ENCODE measurements around the gene MLXIPL. TPM values are rescaled to one million over a fixed set of nuclear protein-coding genes. Genes with fewer than 3 reads are reported as not detected.

MLXIPL gene
- total RNA-seq, 1 experiment from 2014 or later = 6.1 TPM

DNA sequence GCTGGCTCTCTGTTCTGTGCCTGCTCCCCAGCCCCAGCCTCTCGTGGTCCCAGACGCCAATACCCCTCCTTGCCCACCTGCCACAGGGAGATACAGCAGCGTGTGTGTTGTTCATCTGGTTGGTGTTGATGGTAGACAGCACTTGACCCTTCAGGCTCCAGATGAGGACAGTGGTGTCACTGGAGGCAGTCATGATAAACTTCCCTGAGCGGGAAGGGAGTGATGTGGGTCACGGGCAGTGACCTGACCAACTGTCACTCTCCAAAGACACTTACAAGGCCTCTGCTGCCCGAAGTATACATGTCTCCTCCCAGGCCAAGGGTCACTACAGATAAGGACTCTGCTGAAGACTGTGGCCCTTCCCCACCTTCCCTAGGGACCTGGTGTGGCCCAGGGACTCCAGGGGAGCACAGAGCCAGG is 51.5 kb downstream of the MLXIPL start:
- Histone ChIP-seq H4K5ac (ENCODE audit: insufficient read length, low read depth, low read length) (no peak overlapping the region), H3K9ac (ENCODE audit: extremely low read depth, insufficient read length, low read length) (no peak overlapping the region), H3K9me3 (ENCODE audit: control insufficient read depth, low read depth, low read length) (no peaks in the 10 kb centered on the region), H3K27me3 (ENCODE audit: insufficient read depth, low read length) (no peaks in the 10 kb centered on the region), H2AK5ac (ENCODE audit: insufficient read length, low read length) (no peak overlapping the region), H3K23me2 (ENCODE audit: insufficient read length, low read depth, low read length, poor library complexity, severe bottlenecking) (peaks cover 3% of the 10 kb centered on the region), H3K56ac (ENCODE audit: insufficient read length, low read depth, low read length) (no peak overlapping the region), H3K18ac (ENCODE audit: insufficient read length, low read depth, low read length) (no peak overlapping the region), H3K4me1 (ENCODE audit: insufficient read depth, low read length) (no peaks in the 10 kb centered on the region), H2BK20ac (ENCODE audit: low read depth, low read length, poor library complexity, severe bottlenecking) (no peak overlapping the region), H2BK5ac (ENCODE audit: insufficient read length, low read length) (no peak overlapping the region), H3T11ph (ENCODE audit: low read length) (no peak overlapping the region), H2BK12ac (ENCODE audit: insufficient read length, low read depth, low read length) (no peak overlapping the region), H3K4ac (ENCODE audit: low read depth, low read length) (no peak overlapping the region), H3K23ac (ENCODE audit: insufficient read length, low read depth, low read length) (no peak overlapping the region), H3K27ac (ENCODE audit: insufficient read length, low read depth, low read length) (no peak overlapping the region), H3K14ac (ENCODE audit: insufficient read depth, low read length) (no peak overlapping the region), H4K20me1 (ENCODE audit: control insufficient read depth, insufficient read depth, insufficient read length) (no peaks in the 10 kb centered on the region), H3K79me1 (ENCODE audit: insufficient read depth, low read depth, low read length, poor library complexity, severe bottlenecking) (no peaks in the 10 kb centered on the region), H2AFZ (ENCODE audit: low read length) (no peak overlapping the region), H2BK15ac (ENCODE audit: low read depth, low read length) (no peak overlapping the region), H3K4me2 (ENCODE audit: insufficient read depth, insufficient read length, low read length) (no peak overlapping the region), H2BK120ac (ENCODE audit: low read depth, low read length, poor library complexity, severe bottlenecking) (no peak overlapping the region), H4K91ac (ENCODE audit: insufficient read length, low read depth, low read length) (no peak overlapping the region), H4K8ac (replicated peaks; ENCODE audit: insufficient read length, low read depth, low read length) (no peak overlapping the region), H3K79me2 (ENCODE audit: insufficient read depth, low read length) (no peaks in the 10 kb centered on the region)
- WGBS (ENCODE audit: extremely low coverage, insufficient read length, low lambda C conversion rate) = no CpG with 5 or more reads among the region's 6 CpGs
- no peak overlapping the region for H3K4me3 Mint-ChIP-seq
- no peak for TF ChIP-seq CTCF (conservative IDR thresholded peaks at IDR 0.05)
- no peak overlapping the region for H3K27ac Mint-ChIP-seq
- peaks cover 7 to 11% of the 10 kb centered on the region in 2 experiments for H3K4me1 Mint-ChIP-seq
- peaks cover 31 to 67% (median 63%) of the 10 kb centered on the region in 3 experiments; a peak in 6 of 7 replicates for H3K36me3 Mint-ChIP-seq (ENCODE audit: insufficient read depth in 1 of 3, low read depth in 3 of 3)
- H3K9me3 Mint-ChIP-seq = no peaks in the 10 kb centered on the region
- H3K27me3 Mint-ChIP-seq (ENCODE audit: low read depth) = peaks cover 7% of the 10 kb centered on the region
- DNase-seq = no peak

Data from H9 (cell line).